GM19043 (cell line): ENCODE measurements around the gene GALR2.

Experiments used
- ATAC-seq: cut with Tn5 transposase; IDR thresholded peaks from one replicate; pipeline ENCODE4 v1.9.1; 2021; ENCODE audit warnings: low read depth; ENCODE audit not compliant: unreplicated experiment

The GALR2 gene

DNA sequence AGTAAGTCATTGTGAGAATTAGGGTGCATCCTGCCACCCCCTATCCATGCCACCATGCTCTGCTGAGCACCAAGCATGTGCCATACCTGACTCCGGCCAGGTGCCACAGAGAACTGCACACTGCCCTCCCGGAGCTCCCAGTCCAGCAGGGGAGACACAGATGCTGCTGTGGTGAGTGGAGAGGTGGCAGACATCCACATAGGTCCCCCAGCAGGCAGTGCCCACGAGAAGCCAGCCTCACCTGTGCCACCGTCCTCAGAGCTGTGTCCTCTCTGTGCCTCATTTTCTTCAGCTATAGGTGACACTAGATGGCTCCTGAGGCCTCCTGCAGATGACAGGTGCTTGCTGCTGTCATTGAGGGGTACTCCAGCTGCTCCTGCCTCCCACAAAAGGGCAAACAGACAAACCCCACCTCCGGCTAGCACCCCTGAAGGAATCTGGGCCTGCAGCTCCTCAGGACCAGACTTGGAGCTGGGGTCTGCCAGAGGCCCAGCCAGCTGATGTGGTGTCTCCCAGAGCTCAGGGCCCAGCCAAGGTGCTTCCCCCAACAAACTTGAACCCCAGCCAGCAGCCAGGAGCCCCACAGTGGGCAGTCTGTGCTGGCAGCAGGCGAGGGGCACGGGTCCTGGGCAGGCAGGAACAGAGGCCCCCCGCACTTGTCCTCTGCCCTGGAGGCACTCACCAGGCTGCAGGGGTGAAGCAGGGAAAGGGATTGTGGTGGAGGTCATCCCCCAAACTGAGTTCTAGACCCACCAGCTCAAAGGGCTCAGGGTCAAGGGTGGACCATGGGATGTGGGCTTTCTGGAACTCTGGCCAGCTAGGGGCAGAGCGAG is 49.4 kb downstream of the GALR2 start:
- ATAC-seq, result no peak

DNA sequence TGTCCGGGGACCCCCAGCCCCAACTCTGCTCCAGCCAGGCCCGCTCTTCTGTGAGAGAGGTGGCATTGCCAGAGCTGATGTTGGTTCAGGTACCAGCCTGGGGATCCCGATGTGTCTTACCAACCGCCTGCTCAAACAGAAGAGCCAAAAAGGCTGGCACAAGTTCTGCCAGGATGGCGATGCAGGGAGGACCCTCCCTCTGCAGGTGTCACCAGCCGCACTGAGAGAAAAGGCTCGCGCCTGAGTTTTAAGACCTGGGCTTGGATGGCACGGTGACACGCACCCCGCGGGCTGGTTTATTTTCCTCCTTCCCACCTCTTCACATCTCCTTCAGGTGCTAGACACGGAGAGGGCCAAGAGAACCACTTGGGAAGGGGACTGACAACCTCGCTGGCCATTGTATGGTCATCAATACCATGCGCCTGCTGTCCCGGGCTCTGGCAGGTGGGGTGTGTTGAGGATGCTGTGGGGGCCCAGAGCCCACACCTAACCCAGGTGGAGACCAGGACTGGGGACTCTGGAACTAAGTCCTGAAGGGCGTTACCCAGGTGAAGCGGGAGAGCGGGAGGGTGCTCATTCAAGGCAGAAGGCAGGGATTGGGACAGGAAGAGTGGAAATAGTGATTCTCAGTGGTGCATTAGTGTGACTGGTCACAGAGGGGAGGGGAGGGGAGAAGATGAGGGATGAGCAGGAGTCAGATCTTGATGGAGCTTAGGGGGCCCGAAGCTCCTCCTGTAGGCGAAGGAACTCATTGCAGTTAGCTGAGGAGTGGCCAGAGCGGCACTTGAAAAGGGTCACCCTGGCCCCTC is 50.2 kb downstream of the GALR2 start:
- ATAC-seq, result no peak

DNA sequence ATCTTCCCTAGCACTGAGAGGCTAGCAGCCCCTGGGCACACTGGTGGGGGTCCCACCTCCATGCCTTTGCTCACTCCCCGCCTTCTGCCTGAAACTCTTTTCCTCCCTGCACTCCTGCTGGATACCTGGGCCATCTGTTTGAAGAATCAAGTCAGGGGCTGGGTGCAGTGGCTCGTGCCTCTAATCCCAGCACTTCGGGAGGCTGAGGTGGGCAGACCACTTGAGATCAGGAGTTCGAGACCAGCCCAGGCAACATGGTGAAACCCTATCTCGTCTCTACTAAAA is 50.8 kb downstream of the GALR2 start:
- no peak for ATAC-seq

DNA sequence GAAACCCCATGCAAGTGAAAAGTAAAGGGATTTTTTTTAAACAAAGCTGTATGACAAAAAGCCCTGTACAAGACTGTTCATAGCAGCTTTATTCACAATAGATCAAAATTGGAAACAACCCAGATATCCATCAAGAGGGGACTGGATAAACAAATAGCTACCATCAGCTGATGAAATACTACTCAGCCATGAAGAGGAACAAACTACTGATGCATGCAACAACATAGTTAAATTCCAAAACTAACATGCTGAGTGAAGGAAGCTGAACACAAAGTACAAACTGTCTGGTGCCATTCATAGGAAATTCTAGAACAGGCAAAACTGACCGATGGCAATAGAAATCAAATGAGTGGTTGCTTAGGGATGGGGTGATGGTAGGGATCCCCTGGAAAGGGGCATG is 51.3 kb downstream of the GALR2 start:
- ATAC-seq, result no peak
